K562 (cell line): ENCODE data around the gene ARAP1. TPM values are rescaled to one million over a fixed set of nuclear protein-coding genes. Genes with fewer than 3 reads are reported as not detected.

Source experiments
- ATAC-seq: fragments of 200-7000 bp; cut with Tn5 transposase; 3 replicates; pipeline ENCODE4 v1.9.1; 2020; ENCODE audit warnings: moderate library complexity
- BruUV-seq: library from RNA; stranded (reverse); fragments of 400-500 nt; replicated peaks from 2 replicates; lab custom pipeline; 2021; lab: Mats Ljungman, UMichigan
- CTCF ChIA-PET: fragments of 300-600 bp; formaldehyde crosslinking; extraction: SDS; loops from one replicate; lab custom pipeline; 2021; ENCODE audit warnings: low intra/inter-chr PET ratio; lab: Yijun Ruan, JAX
- POLR2A ChIA-PET: fragments of 300-600, 350-650 bp; sonication (Branson Sonifier 250); formaldehyde crosslinking; extraction: SDS; loops from one replicate; lab custom pipeline; 2021; ENCODE audit warnings: antibody characterized with exemption, inconsistent platforms; lab: Yijun Ruan, JAX
- DNase-seq, 4 experiments: peaks; one replicate each; pipeline versions ENCODE4 v3.0.0 to v3.0.0-alpha.2; 2011 to 2018; ENCODE audit warnings: low spot score in 3 of 4, mixed read lengths in 3 of 4; ENCODE audit errors: extremely low read depth in 1 of 4
- FAIRE-seq: peaks from 2 replicates; lab custom pipeline; 2011; peaks lifted over from hg19 to GRCh38; lab: Jason Lieb, UNC
- H2AFZ ChIP-seq: 2 replicates; pipeline ENCODE4 v1.6.0; 2011; ENCODE audit warnings: low read depth, low read length, control low read depth, inconsistent platforms
- H3K27ac ChIP-seq: fragments of 200-600 bp; 3 replicates; pipeline ENCODE4 v1.8.0; 2011; ENCODE audit warnings: low read depth, mild to moderate bottlenecking, control low read depth, inconsistent platforms, low read length, moderate library complexity, mixed read lengths; ENCODE audit errors: extremely low read depth
- H3K27me3 ChIP-seq, 2 experiments: fragments of 300-600 bp in 1 of 2; 2 replicates in 1 of 2; 3 replicates in 1 of 2; pipeline versions ENCODE4 v1.6.0 to v1.8.0; 2011; ENCODE audit warnings: inconsistent platforms in 2 of 2, low read length in 2 of 2, mild to moderate bottlenecking in 1 of 2, mixed read lengths in 1 of 2, moderate library complexity in 1 of 2; ENCODE audit not compliant: control insufficient read depth in 2 of 2, insufficient read depth in 2 of 2
- H3K36me3 ChIP-seq: fragments of 300-600 bp; 3 replicates; pipeline ENCODE4 v1.8.0; 2011; ENCODE audit warnings: mild to moderate bottlenecking, low read length, inconsistent platforms; ENCODE audit not compliant: control insufficient read depth, insufficient read depth
- H3K4me1 ChIP-seq, 2 experiments: fragments of 200-600 bp in 1 of 2; replicated peaks in 1 of 2; 2 replicates in 1 of 2; 3 replicates in 1 of 2; pipeline versions ENCODE4 v1.5.1 to v1.8.0; 2011; ENCODE audit warnings: inconsistent platforms in 2 of 2, low read length in 2 of 2, mild to moderate bottlenecking in 1 of 2, mixed read lengths in 1 of 2, moderate library complexity in 1 of 2; ENCODE audit not compliant: control insufficient read depth in 2 of 2, insufficient read depth in 2 of 2
- H3K4me2 ChIP-seq: 2 replicates; pipeline ENCODE4 v1.6.1; 2011; ENCODE audit warnings: low read length, control low read depth, inconsistent platforms, mixed read lengths; ENCODE audit not compliant: insufficient read depth
- H3K4me3 ChIP-seq: fragments of 200-600 bp; sonication (generic), shearing (Covaris generic); 2 replicates; pipeline ENCODE4 v1.5.1; 2016; ENCODE audit warnings: control low read depth, inconsistent platforms
- H3K79me2 ChIP-seq: fragments of 200-600 bp; 3 replicates; pipeline ENCODE4 v1.8.0; 2011; ENCODE audit warnings: low read length, inconsistent platforms; ENCODE audit not compliant: control insufficient read depth, insufficient read depth
- H3K9ac ChIP-seq, 2 experiments: 2 replicates each; pipeline versions ENCODE4 v1.6.0 to v1.6.1; 2011; ENCODE audit warnings: low read depth in 2 of 2, low read length in 2 of 2, control low read depth in 1 of 2, inconsistent platforms in 1 of 2, mild to moderate bottlenecking in 1 of 2, mixed read lengths in 1 of 2; ENCODE audit not compliant: insufficient read depth in 1 of 2
- H3K9me1 ChIP-seq: one replicate; pipeline ENCODE4 v1.6.0; 2011; ENCODE audit warnings: inconsistent platforms, mild to moderate bottlenecking, low read length, moderate library complexity; ENCODE audit not compliant: control insufficient read depth, insufficient read depth
- H3K9me3 ChIP-seq: replicated peaks from 2 replicates; pipeline ENCODE4 v1.5.1; 2011; ENCODE audit warnings: low read depth, low read length, inconsistent platforms; ENCODE audit not compliant: control insufficient read depth, insufficient read depth
- H4K20me1 ChIP-seq: replicated peaks from 2 replicates; pipeline ENCODE4 v1.6.1; 2011; ENCODE audit warnings: low read length, inconsistent platforms, mixed read lengths; ENCODE audit not compliant: control insufficient read depth, insufficient read depth
- BDP1 ChIP-seq: IDR thresholded peaks from 3 replicates; pipeline ENCODE4 v1.6.1; 2011; ENCODE audit not compliant: insufficient read length, insufficient read depth
- E2F3 ChIP-seq: fragments of 250-450 bp; sonication (Bioruptor Pico); IDR thresholded peaks from 2 replicates; pipeline ENCODE4 v1.4.0; 2020; ENCODE audit warnings: mild to moderate bottlenecking
- EGR1 ChIP-seq: fragments of 450-650 bp; conservative IDR thresholded peaks from 2 replicates; pipeline ENCODE4 v1.6.1; 2017; ENCODE audit warnings: mild to moderate bottlenecking
- JUNB ChIP-seq: fragments of 450-650 bp; formaldehyde crosslinking; conservative IDR thresholded peaks from 2 replicates; pipeline ENCODE4 v1.4.0; 2020; ENCODE audit warnings: mild to moderate bottlenecking
- KAT8 ChIP-seq: fragments of 450-650 bp; IDR thresholded peaks from 2 replicates; pipeline ENCODE4 v1.6.1; 2016; ENCODE audit warnings: low read depth, mild to moderate bottlenecking
- MCM5 ChIP-seq: fragments of 450-650 bp; IDR thresholded peaks from 2 replicates; pipeline ENCODE4 v1.6.1; 2016; ENCODE audit warnings: low read depth
- RBM14 ChIP-seq: fragments of 200-400 bp; formaldehyde crosslinking; IDR thresholded peaks from 2 replicates; pipeline ENCODE4 v1.6.1; 2018; ENCODE audit warnings: low read depth, mild to moderate bottlenecking, low read length, moderate library complexity, borderline replicate concordance; ENCODE audit not compliant: insufficient read depth
- SAFB2 ChIP-seq: fragments of 200-400 bp; formaldehyde crosslinking; IDR thresholded peaks from 2 replicates; pipeline ENCODE4 v1.6.1; 2018; ENCODE audit warnings: borderline replicate concordance, low read length, low read depth, moderate library complexity; ENCODE audit not compliant: severe bottlenecking
- SRSF9 ChIP-seq: fragments of 200-400 bp; formaldehyde crosslinking; IDR thresholded peaks from 2 replicates; pipeline ENCODE4 v1.6.1; 2017; ENCODE audit warnings: low read depth, low read length, borderline replicate concordance
- TAF1 ChIP-seq: IDR thresholded peaks from 2 replicates; pipeline ENCODE4 v1.6.1; 2011; ENCODE audit warnings: mild to moderate bottlenecking, low read length, moderate library complexity; ENCODE audit not compliant: insufficient read depth, control insufficient read depth, severe bottlenecking; ENCODE audit errors: extremely low read depth
- TAF15 ChIP-seq: fragments of 200-400 bp; formaldehyde crosslinking; IDR thresholded peaks from 2 replicates; pipeline ENCODE4 v1.6.1; 2017; ENCODE audit warnings: mild to moderate bottlenecking, low read depth, low read length, moderate library complexity
- ZEB2 ChIP-seq: fragments of 450-650 bp; IDR thresholded peaks from 2 replicates; pipeline ENCODE4 v1.6.1; 2016
- ZNF253 ChIP-seq: fragments of 250-450 bp; sonication (Bioruptor Pico); conservative IDR thresholded peaks from 2 replicates; pipeline ENCODE4 v1.6.1; 2021; ENCODE audit warnings: mild to moderate bottlenecking
- ZNF316 ChIP-seq: fragments of 450-650 bp; IDR thresholded peaks from 2 replicates; pipeline ENCODE4 v1.6.1; 2016
- ZNF507 ChIP-seq: conservative IDR thresholded peaks from 2 replicates; pipeline ENCODE4 v1.6.1; 2017; ENCODE audit warnings: missing genetic modification characterization, missing compliant biosample characterization
- WGBS: fragments of 100-300 bp; shearing (Covaris generic); methylation state at CpG from one replicate; pipeline ENCODE4 v1.1.6; 2016; ENCODE audit warnings: low coverage, mixed read lengths; ENCODE audit not compliant: insufficient coverage; ENCODE audit errors: missing lambda C conversion rate; 5-methylcytosine and 5-hydroxymethylcytosine counted together
- in situ Hi-C: fragments of 300-500 bp; cut with MboI; formaldehyde crosslinking; loops from 4 replicates; pipeline ENCODE4 v1.15.0; 2018; ENCODE audit warnings: inconsistent platforms, mixed read lengths
- intact Hi-C: fragments of 100-400 bp; cut with micrococcal nuclease; formaldehyde crosslinking; loops from 2 replicates; pipeline ENCODE4 v1.14.2; 2022
- polyA plus RNA-seq, 8 experiments: library from polyadenylated mRNA; depleted of rRNA in 4 of 8; stranded (reverse) in 5 of 8; unstranded in 3 of 8; fragments of >200 nt; fragmentation: Nextera tagmentation in 2 of 8; fragmentation: Illumina TruSeq in 1 of 8; extraction: Ambion mirVana in 2 of 8; extraction: Trizol in 1 of 8; gene quantifications; 2 replicates each; pipeline versions ENCODE4 v1.2.1 to v1.2.3, GENCODE V29; 2011 to 2014; ENCODE audit warnings: inconsistent platforms in 1 of 8, missing spikeins in 1 of 8
- total RNA-seq, 7 experiments: library from RNA; depleted of rRNA in 6 of 7; stranded (reverse); fragments of >200 nt in 6 of 7; fragmentation: Illumina TruSeq in 2 of 7; extraction: Trizol in 2 of 7; gene quantifications; 2 replicates each; pipeline versions ENCODE4 v1.2.1 to v1.2.3, GENCODE V29; 2011 to 2021; ENCODE audit warnings: low replicate concordance in 1 of 7
- TF ChIP-seq, protein P1 (sequence below): fragments of 450-650 bp; IDR thresholded peaks from 2 replicates; pipeline ENCODE4 v1.6.1; 2016; ENCODE audit warnings: low read depth, mild to moderate bottlenecking, moderate library complexity
- TF ChIP-seq, protein P2 (sequence below): fragments of 250-450 bp; sonication (Bioruptor Pico); IDR thresholded peaks from 2 replicates; pipeline ENCODE4 v1.4.0; 2020; ENCODE audit warnings: borderline replicate concordance
- TF ChIP-seq, protein P3 (sequence below), 2 experiments: fragments of 450-650 bp in 1 of 2; sonication (generic) in 1 of 2; formaldehyde crosslinking; conservative IDR thresholded peaks; 2 replicates each; pipeline versions ENCODE4 v1.4.0 to v1.8.1; 2020 to 2022; ENCODE audit warnings: mild to moderate bottlenecking in 1 of 2, missing genetic modification reagents in 1 of 2
- TF ChIP-seq, protein P4 (sequence below), 2 experiments: fragments of 450-650 bp; conservative IDR thresholded peaks; 2 replicates each; pipeline ENCODE4 v1.6.1; 2017; ENCODE audit warnings: mild to moderate bottlenecking in 2 of 2, moderate library complexity in 2 of 2

The ARAP1 gene
- total and polyA plus RNA-seq, 9 of the 15 experiments (the other 6 are each of a cell fraction or from before 2014, with no cell fraction given) = 0.23 to 67.0 (median 24.6) TPM

DNA sequence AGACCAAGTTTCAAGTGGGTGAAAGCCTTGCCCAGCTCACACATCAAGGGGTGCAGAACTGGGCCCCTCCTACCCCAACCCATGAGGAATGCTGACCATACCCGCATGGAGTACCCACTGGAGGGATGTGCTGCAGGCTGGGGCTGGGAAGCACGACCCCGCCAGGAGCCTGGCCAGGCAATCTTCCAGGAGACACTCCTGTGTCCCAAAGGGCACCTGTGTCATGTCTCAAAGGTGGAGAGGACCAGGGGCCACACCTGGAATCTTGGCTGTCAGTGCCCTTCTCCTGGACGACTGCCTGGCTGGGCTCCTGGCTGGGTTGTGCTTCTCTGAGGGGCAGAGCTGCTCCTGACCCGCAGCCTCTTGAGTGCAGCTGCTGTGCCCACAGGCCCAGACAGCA lies 6.7 kb downstream of the ARAP1 start:
- H3K9me1 ChIP-seq = peaks cover 18% of the 10 kb centered on the region
- H3K9ac ChIP-seq = peak overlapping the region in 1 of 2 experiments; percentile 77; a peak in 2 of 4 replicates

More for the DNA sequence above, 6.7 kb downstream of the ARAP1 start:
- Histone ChIP-seq H3K27ac (no peak overlapping the region), H3K4me2 (no peak overlapping the region), H3K9me3 (no peaks in the 10 kb centered on the region), H3K27me3 (no peaks in the 10 kb centered on the region), H3K36me3 (peaks cover 23% of the 10 kb centered on the region; the same call in 2 of the 3 replicates), H3K4me1 (peaks cover 67 to 80% of the 10 kb centered on the region in 2 experiments), H3K4me3 (no peak overlapping the region), H3K79me2 (peaks cover 88% of the 10 kb centered on the region), H4K20me1 (peaks cover 12% of the 10 kb centered on the region), H2AFZ (no peak overlapping the region)
- in situ Hi-C loops (no loop called here), intact Hi-C loops (no loop called here)
- 94% methylated on average over 4 of the region's 5 CpGs for WGBS
- POLR2A ChIA-PET = interaction anchor here (0.7 to 1.7 kb wide), 2 partner anchors 9 to 82 kb away, joined by 3 to 6 read pairs; no protein-coding TSS in a partner anchor
- no TSS peak for BruUV-seq
- no peak for DNase-seq
- no peak for FAIRE-seq
- no peak for ATAC-seq
- TF ChIP-seq SAFB2 = no peak
- TF ChIP-seq SRSF9 = no peak
- no peak for TF ChIP-seq JUNB (CRISPR knock-in tag)
- TF ChIP-seq EGR1 = no peak
- no peak for TF ChIP-seq ZNF253 (CRISPR knock-in tag)
- TF ChIP-seq, protein P1, sequence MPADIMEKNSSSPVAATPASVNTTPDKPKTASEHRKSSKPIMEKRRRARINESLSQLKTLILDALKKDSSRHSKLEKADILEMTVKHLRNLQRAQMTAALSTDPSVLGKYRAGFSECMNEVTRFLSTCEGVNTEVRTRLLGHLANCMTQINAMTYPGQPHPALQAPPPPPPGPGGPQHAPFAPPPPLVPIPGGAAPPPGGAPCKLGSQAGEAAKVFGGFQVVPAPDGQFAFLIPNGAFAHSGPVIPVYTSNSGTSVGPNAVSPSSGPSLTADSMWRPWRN = no peak
- no peak for TF ChIP-seq TAF1
- TF ChIP-seq ZNF507 (tag) = no peak
- no peak for TF ChIP-seq RBM14
- TF ChIP-seq, protein P2, sequence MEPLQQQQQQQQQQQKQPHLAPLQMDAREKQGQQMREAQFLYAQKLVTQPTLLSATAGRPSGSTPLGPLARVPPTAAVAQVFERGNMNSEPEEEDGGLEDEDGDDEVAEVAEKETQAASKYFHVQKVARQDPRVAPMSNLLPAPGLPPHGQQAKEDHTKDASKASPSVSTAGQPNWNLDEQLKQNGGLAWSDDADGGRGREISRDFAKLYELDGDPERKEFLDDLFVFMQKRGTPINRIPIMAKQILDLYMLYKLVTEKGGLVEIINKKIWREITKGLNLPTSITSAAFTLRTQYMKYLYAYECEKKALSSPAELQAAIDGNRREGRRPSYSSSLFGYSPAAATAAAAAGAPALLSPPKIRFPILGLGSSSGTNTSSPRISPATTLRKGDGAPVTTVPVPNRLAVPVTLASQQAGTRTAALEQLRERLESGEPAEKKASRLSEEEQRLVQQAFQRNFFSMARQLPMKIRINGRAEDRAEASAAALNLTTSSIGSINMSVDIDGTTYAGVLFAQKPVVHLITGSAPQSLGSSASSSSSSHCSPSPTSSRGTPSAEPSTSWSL (CRISPR knock-in tag) = no peak
- no peak for TF ChIP-seq ZNF316
- TF ChIP-seq, protein P3, sequence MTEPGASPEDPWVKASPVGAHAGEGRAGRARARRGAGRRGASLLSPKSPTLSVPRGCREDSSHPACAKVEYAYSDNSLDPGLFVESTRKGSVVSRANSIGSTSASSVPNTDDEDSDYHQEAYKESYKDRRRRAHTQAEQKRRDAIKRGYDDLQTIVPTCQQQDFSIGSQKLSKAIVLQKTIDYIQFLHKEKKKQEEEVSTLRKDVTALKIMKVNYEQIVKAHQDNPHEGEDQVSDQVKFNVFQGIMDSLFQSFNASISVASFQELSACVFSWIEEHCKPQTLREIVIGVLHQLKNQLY (CRISPR knock-in tag; conservative IDR thresholded peaks at IDR 0.05) = no peak
- TF ChIP-seq, protein P4, sequence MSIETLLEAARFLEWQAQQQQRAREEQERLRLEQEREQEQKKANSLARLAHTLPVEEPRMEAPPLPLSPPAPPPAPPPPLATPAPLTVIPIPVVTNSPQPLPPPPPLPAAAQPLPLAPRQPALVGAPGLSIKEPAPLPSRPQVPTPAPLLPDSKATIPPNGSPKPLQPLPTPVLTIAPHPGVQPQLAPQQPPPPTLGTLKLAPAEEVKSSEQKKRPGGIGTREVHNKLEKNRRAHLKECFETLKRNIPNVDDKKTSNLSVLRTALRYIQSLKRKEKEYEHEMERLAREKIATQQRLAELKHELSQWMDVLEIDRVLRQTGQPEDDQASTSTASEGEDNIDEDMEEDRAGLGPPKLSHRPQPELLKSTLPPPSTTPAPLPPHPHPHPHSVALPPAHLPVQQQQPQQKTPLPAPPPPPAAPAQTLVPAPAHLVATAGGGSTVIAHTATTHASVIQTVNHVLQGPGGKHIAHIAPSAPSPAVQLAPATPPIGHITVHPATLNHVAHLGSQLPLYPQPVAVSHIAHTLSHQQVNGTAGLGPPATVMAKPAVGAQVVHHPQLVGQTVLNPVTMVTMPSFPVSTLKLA (conservative IDR thresholded peaks at IDR 0.05) = no peak
- TF ChIP-seq ZEB2 = no peak
- no peak for TF ChIP-seq E2F3 (CRISPR knock-in tag)
- no peak for TF ChIP-seq TAF15
- no peak for TF ChIP-seq BDP1
- TF ChIP-seq KAT8 = no peak
- no peak for TF ChIP-seq MCM5
- TF ChIP-seq, all 486 proteins: peak for 0
- CTCF ChIA-PET = no interaction called here
